Loucy (cell line): ENCODE measurements around the gene IL18R1.

ENCODE experiments used
- H2AFZ ChIP-seq: fragments of 200-600 bp; sonication (generic); 2 replicates; pipeline ENCODE4 v1.6.0; 2016; ENCODE audit warnings: antibody characterized with exemption, mild to moderate bottlenecking, low read length, moderate library complexity
- H3F3A ChIP-seq: fragments of 200-600 bp; 2 replicates; pipeline ENCODE4 v1.6.0; 2016; ENCODE audit warnings: antibody characterized with exemption, low read depth, mild to moderate bottlenecking
- H3K27me3 ChIP-seq: fragments of 200-600 bp; sonication (generic); 2 replicates; pipeline ENCODE4 v1.6.1; 2014; ENCODE audit warnings: low read length, mild to moderate bottlenecking; ENCODE audit not compliant: insufficient read depth, poor library complexity, severe bottlenecking
- H3K36me3 ChIP-seq: fragments of 200-600 bp; sonication (generic); 2 replicates; pipeline ENCODE4 v1.6.1; 2016; ENCODE audit warnings: low read length; ENCODE audit not compliant: insufficient read depth
- H3K4me1 ChIP-seq: fragments of 200-600 bp; sonication (generic); 2 replicates; pipeline ENCODE4 v1.5.1; 2014; ENCODE audit warnings: low read length, mild to moderate bottlenecking; ENCODE audit not compliant: insufficient read depth, poor library complexity, severe bottlenecking
- H3K4me2 ChIP-seq: fragments of 200-600 bp; sonication (generic); 2 replicates; pipeline ENCODE4 v1.6.0; 2014; ENCODE audit warnings: antibody characterized with exemption, low read length, low read depth, mild to moderate bottlenecking; ENCODE audit not compliant: poor library complexity, severe bottlenecking
- H3K4me3 ChIP-seq: fragments of 200-600 bp; sonication (generic); 2 replicates; pipeline ENCODE4 v1.5.1; 2014; ENCODE audit warnings: low read length, mild to moderate bottlenecking, mixed read lengths; ENCODE audit not compliant: poor library complexity, severe bottlenecking
- H3K79me2 ChIP-seq: fragments of 200-600 bp; sonication (generic); 2 replicates; pipeline ENCODE4 v1.6.1; 2014; ENCODE audit warnings: low read length; ENCODE audit not compliant: insufficient read depth
- H3K9ac ChIP-seq: fragments of 200-600 bp; sonication (generic); 2 replicates; pipeline ENCODE4 v1.6.0; 2014; ENCODE audit warnings: mild to moderate bottlenecking, low read depth, low read length, moderate library complexity; ENCODE audit not compliant: poor library complexity, severe bottlenecking
- H3K9me2 ChIP-seq: fragments of 200-600 bp; sonication (generic); replicated peaks from 2 replicates; pipeline ENCODE4 v1.6.1; 2016; ENCODE audit warnings: low read depth, low read length, mixed read lengths
- H3K9me3 ChIP-seq: fragments of 200-600 bp; sonication (generic); 2 replicates; pipeline ENCODE4 v1.6.1; 2014; ENCODE audit warnings: mild to moderate bottlenecking, antibody characterized with exemption, low read length, low read depth; ENCODE audit not compliant: insufficient read depth
- H4K20me1 ChIP-seq: fragments of 200-600 bp; sonication (generic); 2 replicates; pipeline ENCODE4 v1.6.0; 2014; ENCODE audit warnings: antibody characterized with exemption, low read length, mild to moderate bottlenecking; ENCODE audit not compliant: insufficient read depth, poor library complexity, severe bottlenecking
- CTCF ChIP-seq: fragments of 200-600 bp; sonication (generic); conservative IDR thresholded peaks from 2 replicates; pipeline ENCODE4 v1.5.1; 2014; ENCODE audit warnings: mild to moderate bottlenecking, antibody characterized with exemption, low read length
- EZH2phosphoT487 ChIP-seq: fragments of 200-600 bp; IDR thresholded peaks from 2 replicates; pipeline ENCODE4 v1.6.1; 2018; ENCODE audit warnings: antibody characterized with exemption, mild to moderate bottlenecking, moderate library complexity, borderline replicate concordance

IL18R1 gene

GRCh38 chr2:102418421-102418961 lies 62.9 kb downstream of the IL18R1 start:
- TF ChIP-seq CTCF: no peak
- no peak for TF ChIP-seq EZH2phosphoT487
- peaks cover 24% of the 10 kb centered on the region for H3F3A ChIP-seq
- H3K4me1 ChIP-seq: peaks cover 87% of the 10 kb centered on the region
- H3K9me3 ChIP-seq: no peaks in the 10 kb centered on the region; the same call in 1 of the 2 replicates
- H4K20me1 ChIP-seq: no peaks in the 10 kb centered on the region
- H3K36me3 ChIP-seq: no peaks in the 10 kb centered on the region
- H3K79me2 ChIP-seq: peaks cover 46% of the 10 kb centered on the region
- H3K9ac ChIP-seq: peak overlapping the region; percentile 96
- no peak overlapping the region for H2AFZ ChIP-seq
- H3K27me3 ChIP-seq: no peaks in the 10 kb centered on the region
- H3K9me2 ChIP-seq: no peaks in the 10 kb centered on the region
- peak overlapping the region; percentile 80 for H3K4me3 ChIP-seq
- H3K4me2 ChIP-seq: peak overlapping the region; percentile 98

- TF ChIP-seq CTCF: no peak
- TF ChIP-seq EZH2phosphoT487: no peak
- peak overlapping the region; percentile 96 for H3K9ac ChIP-seq
- H3K9me3 ChIP-seq: no peaks in the 10 kb centered on the region; the same call in 1 of the 2 replicates
- H3K4me1 ChIP-seq: peaks cover 96% of the 10 kb centered on the region
- peak overlapping the region; percentile 80 for H3K4me3 ChIP-seq
- H3K36me3 ChIP-seq: no peaks in the 10 kb centered on the region
- peaks cover 63% of the 10 kb centered on the region for H3K79me2 ChIP-seq
- H3K9me2 ChIP-seq: no peaks in the 10 kb centered on the region
- peak overlapping the region; percentile 98 for H3K4me2 ChIP-seq
- peaks cover 24% of the 10 kb centered on the region for H3F3A ChIP-seq
- H3K27me3 ChIP-seq: no peaks in the 10 kb centered on the region
- no peak overlapping the region for H2AFZ ChIP-seq
- H4K20me1 ChIP-seq: no peaks in the 10 kb centered on the region
Measured at GRCh38 chr2:102420290-102420689, 64.7 kb downstream of the IL18R1 start.

GRCh38 chr2:102421890-102422759 lies 66.5 kb downstream of the IL18R1 start:
- H3K79me2 ChIP-seq: peaks cover 79% of the 10 kb centered on the region
- peak overlapping the region; percentile 80 for H3K4me3 ChIP-seq
- H3K9me3 ChIP-seq: no peaks in the 10 kb centered on the region
- no peaks in the 10 kb centered on the region for H3K36me3 ChIP-seq
- H4K20me1 ChIP-seq: no peaks in the 10 kb centered on the region
- H2AFZ ChIP-seq: no peak overlapping the region
- TF ChIP-seq CTCF: peak; percentile 45; the same call in 1 of the 2 replicates
- TF ChIP-seq EZH2phosphoT487: no peak
- H3K4me2 ChIP-seq: peak overlapping the region; percentile 98
- H3F3A ChIP-seq: peaks cover 18% of the 10 kb centered on the region
- H3K4me1 ChIP-seq: peaks cover 92% of the 10 kb centered on the region
- H3K9ac ChIP-seq: peak overlapping the region; percentile 96
- H3K27me3 ChIP-seq: no peaks in the 10 kb centered on the region
- H3K9me2 ChIP-seq: no peaks in the 10 kb centered on the region
